Immature natural killer cell (primary cell): ENCODE data around the gene PLEKHD1. TPM values are rescaled to one million over a fixed set of nuclear protein-coding genes. Genes with fewer than 3 reads are reported as not detected.

Experiments used
- DNase-seq, 3 donors: peaks; one replicate each; pipeline ENCODE4 v3.0.0; 2022; ENCODE audit warnings: mixed read lengths in 1 of 3
- H3K27ac Mint-ChIP-seq, 6 donors: one replicate each; pipeline ENCODE4 v1.8.0; 2020; ENCODE audit warnings: mixed read lengths in 6 of 6, mild to moderate bottlenecking in 5 of 6, inconsistent platforms in 4 of 6, moderate library complexity in 3 of 6
- H3K27me3 Mint-ChIP-seq, 3 donors: one replicate each; pipeline ENCODE4 v1.8.0; 2020 to 2021; ENCODE audit warnings: low read depth in 3 of 3, mild to moderate bottlenecking in 3 of 3, mixed read lengths in 3 of 3, moderate library complexity in 3 of 3, inconsistent platforms in 1 of 3
- H3K36me3 Mint-ChIP-seq, 3 donors: one replicate each; pipeline ENCODE4 v1.8.0; 2020; ENCODE audit warnings: mixed read lengths in 3 of 3, inconsistent platforms in 2 of 3, mild to moderate bottlenecking in 2 of 3
- H3K4me1 Mint-ChIP-seq, 2 donors: one replicate each; pipeline ENCODE4 v1.8.0; 2020; ENCODE audit warnings: inconsistent platforms in 2 of 2, mild to moderate bottlenecking in 2 of 2, mixed read lengths in 2 of 2, moderate library complexity in 1 of 2
- H3K4me3 Mint-ChIP-seq, 5 donors: one replicate each; pipeline ENCODE4 v1.8.0; 2020; ENCODE audit warnings: mild to moderate bottlenecking in 5 of 5, mixed read lengths in 5 of 5, inconsistent platforms in 3 of 5, moderate library complexity in 3 of 5
- H3K9me3 Mint-ChIP-seq, 6 donors: one replicate each; pipeline ENCODE4 v1.8.0; 2020; ENCODE audit warnings: mild to moderate bottlenecking in 6 of 6, mixed read lengths in 6 of 6, inconsistent platforms in 4 of 6, moderate library complexity in 3 of 6
- polyA plus RNA-seq, 3 donors: library from polyadenylated mRNA; unstranded; fragments of 300-500 nt; fragmentation: Illumina TruSeq; gene quantifications; one replicate each; pipeline ENCODE4 v1.2.3, GENCODE V29; 2021

PLEKHD1 gene
- polyA plus RNA-seq, 3 donors from 2014 or later = 0.08 to 0.09 TPM; not detected in 1

DNA sequence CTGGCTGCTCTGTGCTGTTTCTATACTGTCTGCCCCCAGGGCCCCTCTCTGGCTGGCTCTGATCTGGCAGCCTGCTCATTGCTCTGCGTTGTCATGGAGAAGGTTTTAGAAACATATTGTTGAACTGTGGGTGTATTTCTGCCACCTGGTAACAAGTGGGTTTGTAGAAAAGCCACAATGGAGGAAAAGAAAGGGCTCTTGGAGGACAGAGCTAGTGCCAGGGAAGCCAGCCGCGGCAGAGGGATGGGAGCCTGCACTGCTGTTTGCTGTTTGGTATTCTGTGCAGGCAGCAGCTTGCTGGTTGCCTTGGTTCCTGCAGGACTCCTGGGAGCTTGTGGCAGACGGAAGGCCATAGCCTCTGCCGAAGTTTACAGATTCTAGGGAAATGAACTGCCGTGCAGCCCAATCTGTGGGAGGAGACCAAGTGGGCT, 75.1 kb downstream of the PLEKHD1 start:
- Mint-ChIP-seq H3K4me1 (no peaks in the 10 kb centered on the region), H3K9me3 (no peaks in the 10 kb centered on the region), H3K36me3 (no peaks in the 10 kb centered on the region), H3K4me3 (no peak overlapping the region), H3K27ac (no peak overlapping the region), H3K27me3 (peaks cover 0 to 11% (median 6%) of the 10 kb centered on the region in 3 donors)
- no peak for DNase-seq

DNA sequence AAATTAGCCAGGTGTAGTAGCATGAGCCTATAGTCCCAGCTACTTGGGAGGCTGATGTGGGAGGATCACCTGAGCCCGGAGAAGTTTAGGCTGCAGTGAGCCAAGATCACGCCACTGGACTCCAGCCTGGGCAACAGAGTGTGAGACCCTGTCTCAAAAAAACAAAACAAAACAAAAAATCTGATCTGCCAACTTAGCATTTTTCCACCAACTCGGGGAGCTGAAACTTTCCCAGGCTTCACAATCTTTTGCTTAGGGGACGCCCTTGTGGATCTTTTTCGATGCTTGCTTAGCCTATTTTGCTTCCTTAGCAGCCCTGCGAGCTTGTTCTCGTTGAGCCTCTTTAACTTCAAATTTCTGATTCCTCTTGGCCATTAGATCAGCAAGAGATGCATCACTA, 76.3 kb downstream of the PLEKHD1 start:
- no peak for DNase-seq
- no peaks in the 10 kb centered on the region for H3K4me1 Mint-ChIP-seq
- H3K9me3 Mint-ChIP-seq = no peaks in the 10 kb centered on the region
- H3K36me3 Mint-ChIP-seq = no peaks in the 10 kb centered on the region
- H3K27ac Mint-ChIP-seq = no peak overlapping the region
- H3K4me3 Mint-ChIP-seq = no peak overlapping the region
- peaks cover 0 to 11% (median 6%) of the 10 kb centered on the region in 3 donors for H3K27me3 Mint-ChIP-seq

DNA sequence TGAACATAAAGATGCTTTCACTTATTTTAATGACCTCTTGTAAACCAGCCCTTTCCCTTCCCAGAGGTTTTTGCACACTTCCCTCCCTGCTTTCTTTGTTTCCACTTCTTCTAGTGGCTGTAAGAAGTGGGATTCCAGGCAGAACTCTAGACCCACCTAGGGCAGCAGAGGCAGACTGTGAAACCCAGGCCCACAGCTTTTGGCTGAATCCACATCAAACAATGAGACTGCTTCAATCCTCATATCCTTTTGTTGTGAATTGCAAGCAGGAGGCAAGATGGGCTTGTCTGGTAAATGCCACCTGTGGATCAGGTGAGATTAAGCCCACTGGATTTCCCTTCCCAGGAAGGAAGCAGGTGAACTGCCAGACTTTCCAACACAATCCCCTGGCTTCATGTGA, 77.4 kb downstream of the PLEKHD1 start:
- no peak for DNase-seq
- Mint-ChIP-seq H3K9me3 (no peaks in the 10 kb centered on the region), H3K27ac (no peak overlapping the region), H3K4me1 (no peaks in the 10 kb centered on the region), H3K4me3 (no peak overlapping the region), H3K27me3 (peaks cover 0 to 16% (median 6%) of the 10 kb centered on the region in 3 donors), H3K36me3 (no peaks in the 10 kb centered on the region)

DNA sequence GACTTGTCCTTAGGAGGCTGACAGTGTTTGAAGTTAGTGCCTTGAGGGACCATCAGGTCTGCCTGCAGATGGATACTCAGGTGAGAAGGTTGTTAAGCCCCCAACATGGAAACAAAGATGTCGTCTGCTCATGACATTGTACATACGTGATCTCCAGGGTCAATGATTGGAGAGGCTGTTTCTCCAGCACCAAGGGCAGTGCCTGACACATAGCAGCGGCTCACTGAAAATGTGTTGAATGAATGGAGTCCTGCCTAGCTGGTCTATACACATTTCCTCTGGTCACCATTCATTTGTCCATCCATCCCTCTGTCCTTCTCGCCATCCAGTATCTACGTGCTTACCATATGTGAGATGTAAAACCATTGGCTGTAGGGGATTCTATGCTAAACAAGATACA, 83.0 kb downstream of the PLEKHD1 start:
- no peak for DNase-seq
- Mint-ChIP-seq H3K9me3 (no peaks in the 10 kb centered on the region), H3K4me3 (no peak overlapping the region), H3K27me3 (peaks cover 12% of the 10 kb centered on the region in 3 donors), H3K36me3 (no peaks in the 10 kb centered on the region), H3K27ac (no peak overlapping the region), H3K4me1 (no peaks in the 10 kb centered on the region)

DNA sequence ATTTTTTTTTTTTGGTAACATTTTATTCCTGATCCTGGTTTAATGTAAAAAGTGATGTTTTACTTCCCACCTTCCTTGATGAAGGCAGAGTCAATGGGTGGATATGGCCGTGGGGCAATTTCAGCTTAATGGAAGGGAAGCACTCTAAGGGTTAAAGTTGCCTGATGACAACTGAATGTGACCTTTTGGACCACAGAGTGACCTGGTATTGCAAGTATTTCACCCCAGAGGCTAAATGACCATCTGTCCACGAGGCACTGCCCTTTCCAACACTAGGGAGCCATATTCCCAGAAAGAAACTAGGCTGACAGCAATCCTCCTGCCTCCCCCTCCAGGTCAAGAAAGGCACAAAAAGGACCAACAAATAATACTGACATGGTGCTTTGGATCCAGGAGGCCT, 85.3 kb downstream of the PLEKHD1 start:
- peaks cover 6 to 8% of the 10 kb centered on the region in 2 donors for H3K4me1 Mint-ChIP-seq
- H3K27ac Mint-ChIP-seq = no peak overlapping the region
- no peaks in the 10 kb centered on the region for H3K9me3 Mint-ChIP-seq
- peaks cover 12 to 19% (median 19%) of the 10 kb centered on the region in 3 donors for H3K27me3 Mint-ChIP-seq
- no peaks in the 10 kb centered on the region for H3K36me3 Mint-ChIP-seq
- no peak overlapping the region for H3K4me3 Mint-ChIP-seq
- DNase-seq = no peak

DNA sequence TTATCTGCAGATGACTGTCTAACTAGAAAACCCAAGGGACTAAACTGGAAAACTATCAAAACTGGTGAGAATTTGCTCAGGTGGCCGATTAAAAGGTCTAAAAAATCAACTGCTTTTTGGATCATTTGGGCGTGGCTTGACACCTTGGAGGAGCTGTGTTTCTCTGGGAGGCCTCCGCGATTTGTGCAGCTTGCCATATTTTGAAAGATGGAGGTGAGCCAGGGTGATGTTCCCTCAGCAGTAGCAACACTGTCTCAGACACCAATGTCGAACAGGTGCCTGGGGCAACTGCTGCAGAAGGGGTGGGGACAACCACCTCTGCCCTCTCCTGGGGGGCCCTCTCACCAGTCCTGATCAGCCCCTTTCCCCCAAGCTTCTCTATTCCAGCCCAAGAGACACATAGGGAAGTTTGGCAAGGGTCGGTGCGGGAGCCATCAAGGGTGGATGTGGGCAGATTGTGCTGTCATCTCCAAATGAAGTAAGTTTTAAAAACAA, 86.4 kb downstream of the PLEKHD1 start:
- Mint-ChIP-seq H3K27ac (no peak overlapping the region), H3K4me1 (peaks cover 7 to 8% of the 10 kb centered on the region in 2 donors), H3K27me3 (peaks cover 12 to 19% (median 19%) of the 10 kb centered on the region in 3 donors), H3K9me3 (no peaks in the 10 kb centered on the region), H3K4me3 (peak overlapping the region in 1 of 5 donors; percentile 38), H3K36me3 (no peaks in the 10 kb centered on the region)
- DNase-seq = no peak

DNA sequence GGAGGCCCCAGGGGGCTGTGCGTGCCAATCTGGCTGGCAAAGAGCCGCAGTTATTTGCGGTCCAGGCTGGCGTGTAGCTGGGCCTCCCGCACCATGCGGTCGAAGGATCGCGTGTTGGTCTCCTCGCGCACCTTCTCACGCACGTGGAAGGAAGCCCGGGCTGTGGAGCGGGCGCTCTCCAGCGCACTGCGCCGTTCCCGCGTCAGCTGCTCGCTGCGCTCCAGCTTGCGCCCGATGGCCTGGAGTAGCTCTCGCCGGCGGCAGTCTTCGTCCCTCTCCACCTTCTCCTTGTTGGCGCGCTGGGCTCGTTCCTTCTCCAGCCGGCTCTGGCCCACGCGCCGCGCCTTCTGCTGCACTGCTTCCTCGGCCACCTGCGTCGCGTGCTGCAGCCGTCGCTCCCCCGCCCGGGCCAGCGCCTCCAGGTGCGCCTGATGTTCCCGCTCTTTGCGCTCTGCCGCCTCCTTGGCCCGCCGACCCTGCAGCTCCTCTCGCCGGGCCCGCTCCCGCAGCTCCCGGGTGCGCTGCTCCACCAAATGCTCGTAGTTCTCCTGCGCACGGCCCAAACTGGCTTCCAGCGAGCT, 87.0 kb downstream of the PLEKHD1 start:
- Mint-ChIP-seq H3K27me3 (peaks cover 10 to 25% (median 20%) of the 10 kb centered on the region in 3 donors), H3K36me3 (no peaks in the 10 kb centered on the region), H3K4me3 (peak overlapping the region in 1 of 5 donors; percentile 12), H3K27ac (no peak overlapping the region), H3K9me3 (no peaks in the 10 kb centered on the region), H3K4me1 (peaks cover 7 to 8% of the 10 kb centered on the region in 2 donors)
- DNase-seq = no peak

DNA sequence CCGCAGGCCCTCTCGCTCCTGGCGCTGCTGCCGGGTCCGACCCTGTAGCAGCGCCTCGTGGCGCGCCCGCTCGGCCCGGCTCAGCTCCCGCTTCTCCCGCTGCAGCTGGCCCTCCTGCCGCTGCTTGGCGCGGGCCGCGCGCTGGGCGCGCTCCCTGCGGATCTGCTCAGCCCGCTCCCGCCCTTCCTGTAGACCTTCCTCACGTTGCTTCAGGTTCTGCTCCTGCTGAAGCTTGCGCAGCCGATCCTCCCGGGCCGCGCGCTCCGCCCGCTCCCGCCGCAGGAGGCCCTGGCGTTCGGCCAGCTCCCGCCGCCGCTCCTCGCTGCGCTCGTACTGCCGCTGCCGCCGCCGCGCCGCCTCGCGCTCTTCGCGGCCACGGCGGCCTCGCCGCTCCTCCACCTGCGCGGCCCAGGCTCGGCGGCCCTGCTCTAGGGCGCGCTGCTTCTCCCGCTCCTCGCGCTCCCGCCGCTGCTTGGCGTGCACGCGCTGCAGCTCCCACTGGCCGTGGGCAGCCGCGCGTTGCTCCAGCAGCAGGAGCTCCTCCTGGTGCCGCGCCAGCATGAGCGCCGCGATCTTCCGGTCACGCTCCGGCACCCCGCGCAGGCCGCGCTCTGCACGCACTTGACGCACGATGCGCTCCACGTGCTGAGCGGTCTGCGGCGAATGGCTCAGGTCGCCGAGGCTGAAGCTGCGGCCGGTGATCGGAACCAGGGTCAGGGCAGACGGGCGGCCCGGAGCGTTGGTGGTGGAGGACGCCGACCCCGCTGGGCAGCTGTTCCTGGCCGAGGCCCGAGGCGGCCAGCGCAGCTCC, 87.7 kb downstream of the PLEKHD1 start:
- peaks cover 11 to 28% (median 20%) of the 10 kb centered on the region in 3 donors for H3K27me3 Mint-ChIP-seq
- peak overlapping the region in 2 of 5 donors; percentile 21 to 48 for H3K4me3 Mint-ChIP-seq

DNA sequence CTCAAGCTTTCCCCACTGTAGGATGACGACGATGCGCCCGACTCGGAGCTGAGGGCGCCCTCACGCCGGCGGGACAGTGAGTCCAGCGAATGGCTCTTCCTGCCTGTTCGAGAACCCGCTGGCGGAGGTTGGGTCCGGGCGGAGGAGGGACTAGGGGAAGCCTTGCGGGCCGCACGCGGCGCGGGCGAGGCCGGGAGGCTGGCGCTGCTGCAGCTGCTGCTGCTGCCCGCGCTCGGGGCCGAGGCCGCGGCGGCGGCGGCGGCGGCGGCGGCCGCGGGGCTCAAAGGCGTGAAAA, 88.3 kb downstream of the PLEKHD1 start:
- Mint-ChIP-seq H3K27me3 (peaks cover 11 to 28% (median 18%) of the 10 kb centered on the region in 3 donors), H3K4me3 (peak overlapping the region in 1 of 5 donors; percentile 48), H3K27ac (no peak overlapping the region), H3K4me1 (peaks cover 7 to 8% of the 10 kb centered on the region in 2 donors), H3K36me3 (no peaks in the 10 kb centered on the region), H3K9me3 (no peaks in the 10 kb centered on the region)
- no peak for DNase-seq

More for the DNA sequence above, 87.7 kb downstream of the PLEKHD1 start:
- no peaks in the 10 kb centered on the region for H3K9me3 Mint-ChIP-seq
- DNase-seq = no peak
- H3K4me1 Mint-ChIP-seq = peaks cover 7 to 8% of the 10 kb centered on the region in 2 donors
- no peaks in the 10 kb centered on the region for H3K36me3 Mint-ChIP-seq
- H3K27ac Mint-ChIP-seq = no peak overlapping the region

DNA sequence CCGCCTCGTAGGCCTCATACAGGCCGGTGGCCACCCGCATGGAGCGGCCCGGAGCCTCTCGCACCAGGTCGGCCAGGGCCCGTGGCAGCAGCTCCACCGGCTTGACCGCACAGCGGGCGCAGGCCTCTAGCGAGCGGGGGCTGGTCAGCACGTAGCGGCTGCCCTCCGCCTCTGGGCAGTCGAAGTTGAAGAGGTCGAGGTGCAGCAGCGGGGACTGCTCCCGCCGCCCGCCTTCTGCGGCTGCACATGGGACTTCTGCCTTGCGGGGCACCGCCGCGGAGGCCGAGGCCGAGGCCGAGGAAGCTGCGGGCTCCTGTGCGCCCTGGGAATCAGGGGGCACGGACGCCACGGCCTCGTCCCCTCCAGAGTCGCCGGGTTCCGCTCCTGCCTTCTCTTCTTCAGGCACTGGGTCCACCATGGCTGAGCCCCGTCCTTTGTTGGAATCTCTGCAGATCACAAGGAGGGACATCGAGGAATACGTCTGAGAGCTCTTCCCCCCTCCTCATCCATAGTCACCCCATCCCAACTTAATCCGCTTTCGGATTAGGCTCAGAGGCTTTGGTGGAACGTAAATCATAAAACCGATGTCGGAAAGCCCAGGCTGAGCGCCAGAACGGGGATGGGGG, 88.8 kb downstream of the PLEKHD1 start:
- Mint-ChIP-seq H3K27me3 (peaks cover 11 to 31% (median 19%) of the 10 kb centered on the region in 3 donors), H3K4me1 (peaks cover 7 to 8% of the 10 kb centered on the region in 2 donors), H3K36me3 (no peaks in the 10 kb centered on the region), H3K4me3 (peak overlapping the region in 3 of 5 donors; percentile 36 to 57 (median 52)), H3K9me3 (no peaks in the 10 kb centered on the region), H3K27ac (no peak overlapping the region)
- no peak for DNase-seq

DNA sequence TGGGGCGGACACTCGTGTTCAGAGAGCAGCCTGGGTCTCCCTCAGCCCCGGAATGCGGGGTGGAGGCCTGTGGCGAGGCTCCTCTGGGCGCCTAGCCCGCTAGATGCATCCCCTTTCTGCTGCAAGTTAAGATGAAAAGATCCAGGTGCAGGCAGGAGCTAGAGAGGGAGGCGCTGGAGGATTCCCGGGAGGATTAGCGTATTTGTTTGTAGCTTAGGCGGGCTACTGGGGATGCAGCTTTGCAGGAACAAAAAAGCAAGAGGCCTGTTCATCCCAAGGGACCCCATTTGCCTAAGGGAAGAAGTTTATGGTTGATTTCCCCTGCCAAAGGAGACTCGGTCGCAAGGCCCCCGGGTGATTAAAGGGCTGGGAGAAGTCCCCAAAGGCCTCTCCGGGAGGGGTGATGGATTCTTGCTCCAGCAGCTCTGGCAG, 89.3 kb downstream of the PLEKHD1 start:
- DNase-seq = no peak
- peaks cover 7 to 8% of the 10 kb centered on the region in 2 donors for H3K4me1 Mint-ChIP-seq
- peak overlapping the region in 3 of 5 donors; percentile 36 to 57 (median 52) for H3K4me3 Mint-ChIP-seq
- no peaks in the 10 kb centered on the region for H3K36me3 Mint-ChIP-seq
- H3K27me3 Mint-ChIP-seq = peaks cover 11 to 34% (median 21%) of the 10 kb centered on the region in 3 donors
- no peaks in the 10 kb centered on the region for H3K9me3 Mint-ChIP-seq
- no peak overlapping the region for H3K27ac Mint-ChIP-seq

DNA sequence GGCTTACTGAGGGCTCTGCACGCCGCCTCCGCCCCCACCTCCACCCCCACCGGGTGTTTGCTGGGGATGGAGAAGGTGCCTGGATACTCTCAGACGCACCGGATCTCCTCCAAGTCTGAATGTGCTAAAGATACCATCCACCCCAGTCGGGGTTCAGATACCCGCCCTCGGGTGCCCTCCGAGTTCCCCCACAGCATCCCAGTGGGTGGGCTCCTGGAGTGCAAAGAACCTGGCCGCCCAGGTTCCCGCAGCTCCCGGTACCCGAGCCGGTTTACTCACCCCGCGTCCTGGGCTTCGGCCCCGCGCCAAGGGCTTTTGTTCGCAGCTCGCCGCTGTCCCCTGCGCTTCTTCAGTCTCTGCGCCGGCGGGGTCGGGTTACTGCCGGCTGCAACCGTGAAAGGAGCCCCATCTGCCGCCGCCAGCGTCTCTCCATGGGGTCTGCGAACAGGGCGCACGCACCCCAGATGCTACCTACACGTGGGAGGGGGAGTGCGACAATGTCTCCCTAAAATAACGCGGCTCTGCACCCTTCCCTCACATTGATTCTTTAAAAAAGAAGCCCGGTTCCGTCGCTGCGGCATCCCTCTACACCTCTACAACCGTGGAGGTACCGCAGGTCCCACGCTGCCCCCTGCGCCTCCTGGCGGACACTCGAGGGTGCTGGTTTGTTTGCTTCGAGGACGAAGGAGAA, 89.9 kb downstream of the PLEKHD1 start, which contains the start of gene CCDC177:
Gene CCDC177, minus strand, starts transcription at position 609 of the 691 bp plus-strand sequence. CDS start 1,249 bp downstream, outside the sequence.
- Mint-ChIP-seq H3K4me1 (peaks cover 7 to 8% of the 10 kb centered on the region in 2 donors), H3K4me3 (peak within 1 kb of the TSS; percentile 73 to 91 (median 88)), H3K36me3 (no peaks in the 10 kb centered on the region), H3K27ac (no peak within 1 kb of the TSS), H3K9me3 (no peaks in the 10 kb centered on the region), H3K27me3 (peaks cover 11 to 33% (median 21%) of the 10 kb centered on the region in 3 donors)
- DNase-seq = peak; percentile 45 to 59 (median 54)

DNA sequence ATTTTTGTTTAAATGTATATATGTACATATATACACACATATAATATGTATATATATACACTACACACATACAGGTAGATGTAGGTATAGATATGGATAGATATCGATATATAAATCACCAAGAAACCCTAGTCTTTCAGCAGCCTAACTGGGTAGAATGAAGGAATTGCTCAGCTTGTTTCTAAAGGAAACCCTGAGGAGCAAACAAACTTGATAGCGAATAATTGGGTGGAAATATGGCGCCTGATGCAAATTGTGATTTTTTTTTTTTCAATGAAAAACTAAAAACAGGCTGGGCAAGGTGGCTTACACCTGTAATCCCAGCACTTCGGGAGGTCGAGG, 90.4 kb downstream of the PLEKHD1 start:
- DNase-seq = no peak
- Mint-ChIP-seq H3K27ac (no peak overlapping the region), H3K4me1 (peaks cover 7 to 8% of the 10 kb centered on the region in 2 donors), H3K36me3 (no peaks in the 10 kb centered on the region), H3K4me3 (peak overlapping the region; percentile 73 to 91 (median 88)), H3K27me3 (peaks cover 9 to 27% (median 18%) of the 10 kb centered on the region in 3 donors), H3K9me3 (no peaks in the 10 kb centered on the region)
